Prostate gland (tissue), 2 donors: Measurements from ENCODE around the gene FGF12. TPM values are rescaled to one million over a fixed set of nuclear protein-coding genes. Genes with fewer than 3 reads are reported as not detected.

ENCODE experiments used
- DNase-seq: peaks from one replicate; pipeline ENCODE4 v3.0.0-alpha.2; 2019; ENCODE audit warnings: low spot score
- H3K27ac ChIP-seq, 2 donors: fragments of 200-600 bp; sonication (generic); 2 replicates each; pipeline ENCODE4 v1.5.1; 2017 to 2019
- H3K27me3 ChIP-seq: fragments of 200-600 bp; sonication (generic); replicated peaks from 2 replicates; pipeline ENCODE4 v1.5.1; 2019; ENCODE audit not compliant: insufficient read depth
- H3K36me3 ChIP-seq, 2 donors: fragments of 200-600 bp; sonication (generic); 1 replicate in 1 of 2; 2 replicates in 1 of 2; pipeline versions ENCODE4 v1.5.1 to v1.8.1; 2017 to 2019
- H3K4me1 ChIP-seq: fragments of 200-600 bp; sonication (generic); replicated peaks from 2 replicates; pipeline ENCODE4 v1.5.1; 2019
- H3K4me3 ChIP-seq, 2 donors: fragments of 200-600 bp; sonication (generic); 2 replicates each; pipeline ENCODE4 v1.5.1; 2017 to 2019
- H3K9me3 ChIP-seq: fragments of 200-600 bp; sonication (generic); 2 replicates; pipeline ENCODE4 v1.5.1; 2017
- POLR2A ChIP-seq: fragments of 450-650 bp; IDR thresholded peaks from one replicate; pipeline ENCODE4 v1.6.1; 2016; ENCODE audit warnings: antibody characterized with exemption, mild to moderate bottlenecking
- POLR2AphosphoS5 ChIP-seq: sonication (generic); formaldehyde crosslinking; IDR thresholded peaks from one replicate; pipeline ENCODE4 v1.6.1; 2017; ENCODE audit warnings: antibody characterized with exemption
- WGBS: methylation state at CpG from one replicate; pipeline ENCODE4 v1.1.5; 2018; 5-methylcytosine and 5-hydroxymethylcytosine counted together
- intact Hi-C: fragments of 100-400 bp; cut with DNase I; formaldehyde crosslinking; loops from one replicate; pipeline ENCODE4 v1.14.2; 2022
- total RNA-seq, 2 donors: library from RNA; depleted of rRNA; stranded (reverse); fragments of >200 nt; gene quantifications; one replicate each; pipeline ENCODE4 v1.1.0, GENCODE V29; 2016
- TF ChIP-seq, protein P1 (sequence below), 4 experiments: fragments of 200-600 bp in 2 of 4; fragments of 450-650 bp in 2 of 4; sonication (generic) in 2 of 4; IDR thresholded peaks; 1 replicate in 3 of 4; 2 replicates in 1 of 4; pipeline ENCODE4 v1.5.1; 2016 to 2019; ENCODE audit warnings: antibody characterized with exemption in 4 of 4, mild to moderate bottlenecking in 2 of 4, moderate library complexity in 2 of 4

The FGF12 gene
- total RNA-seq, 2 donors from 2014 or later: 2.4 to 5.7 TPM

DNA sequence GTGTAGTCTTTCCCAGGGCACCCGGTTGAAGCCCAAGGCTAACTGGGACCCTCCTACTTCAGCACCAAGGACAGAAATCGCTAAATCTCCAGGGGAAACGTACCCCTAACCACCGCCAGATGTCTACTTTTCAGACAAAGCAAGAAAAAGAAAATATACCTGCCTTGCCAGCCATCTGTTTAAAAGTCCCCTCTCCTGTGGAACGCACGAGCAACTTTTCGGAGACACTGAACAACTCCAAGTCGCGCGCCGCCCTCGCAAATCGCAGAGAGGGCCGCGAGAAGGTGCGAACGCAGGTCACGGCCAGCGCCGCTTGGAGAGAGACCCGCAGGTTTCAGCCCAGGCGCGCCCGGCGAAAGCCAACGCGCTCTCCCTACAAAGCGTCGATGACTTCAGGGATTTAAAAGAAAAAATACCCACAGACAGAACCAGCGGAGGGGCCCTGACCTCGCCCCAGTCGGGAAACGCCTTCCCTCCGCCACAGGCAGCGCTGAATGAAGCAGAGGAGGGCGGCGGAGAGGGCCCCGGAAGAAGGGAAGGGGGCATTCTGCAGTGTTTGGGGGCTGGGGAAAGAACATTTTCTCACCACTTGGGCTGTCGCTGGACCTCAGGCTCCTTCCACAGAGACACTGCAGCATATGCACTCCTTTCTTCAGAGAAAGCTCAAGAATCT lies 213.1 kb downstream of the FGF12 start:
- no peak for DNase-seq
- H3K4me1 ChIP-seq: no peaks in the 10 kb centered on the region
- no peak overlapping the region for H3K27ac ChIP-seq
- H3K27me3 ChIP-seq: peaks cover 5% of the 10 kb centered on the region
- intact Hi-C loops: no loop called here
- no peaks in the 10 kb centered on the region for H3K9me3 ChIP-seq
- H3K36me3 ChIP-seq: no peaks in the 10 kb centered on the region
- H3K4me3 ChIP-seq: peak overlapping the region; percentile 18 to 28
- 3% methylated on average over 39 of the region's 39 CpGs for WGBS
- TF ChIP-seq POLR2A: no peak
- TF ChIP-seq POLR2AphosphoS5: no peak
- TF ChIP-seq, protein P1, sequence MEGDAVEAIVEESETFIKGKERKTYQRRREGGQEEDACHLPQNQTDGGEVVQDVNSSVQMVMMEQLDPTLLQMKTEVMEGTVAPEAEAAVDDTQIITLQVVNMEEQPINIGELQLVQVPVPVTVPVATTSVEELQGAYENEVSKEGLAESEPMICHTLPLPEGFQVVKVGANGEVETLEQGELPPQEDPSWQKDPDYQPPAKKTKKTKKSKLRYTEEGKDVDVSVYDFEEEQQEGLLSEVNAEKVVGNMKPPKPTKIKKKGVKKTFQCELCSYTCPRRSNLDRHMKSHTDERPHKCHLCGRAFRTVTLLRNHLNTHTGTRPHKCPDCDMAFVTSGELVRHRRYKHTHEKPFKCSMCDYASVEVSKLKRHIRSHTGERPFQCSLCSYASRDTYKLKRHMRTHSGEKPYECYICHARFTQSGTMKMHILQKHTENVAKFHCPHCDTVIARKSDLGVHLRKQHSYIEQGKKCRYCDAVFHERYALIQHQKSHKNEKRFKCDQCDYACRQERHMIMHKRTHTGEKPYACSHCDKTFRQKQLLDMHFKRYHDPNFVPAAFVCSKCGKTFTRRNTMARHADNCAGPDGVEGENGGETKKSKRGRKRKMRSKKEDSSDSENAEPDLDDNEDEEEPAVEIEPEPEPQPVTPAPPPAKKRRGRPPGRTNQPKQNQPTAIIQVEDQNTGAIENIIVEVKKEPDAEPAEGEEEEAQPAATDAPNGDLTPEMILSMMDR (IDR thresholded peaks at IDR 0.05): no peak

DNA sequence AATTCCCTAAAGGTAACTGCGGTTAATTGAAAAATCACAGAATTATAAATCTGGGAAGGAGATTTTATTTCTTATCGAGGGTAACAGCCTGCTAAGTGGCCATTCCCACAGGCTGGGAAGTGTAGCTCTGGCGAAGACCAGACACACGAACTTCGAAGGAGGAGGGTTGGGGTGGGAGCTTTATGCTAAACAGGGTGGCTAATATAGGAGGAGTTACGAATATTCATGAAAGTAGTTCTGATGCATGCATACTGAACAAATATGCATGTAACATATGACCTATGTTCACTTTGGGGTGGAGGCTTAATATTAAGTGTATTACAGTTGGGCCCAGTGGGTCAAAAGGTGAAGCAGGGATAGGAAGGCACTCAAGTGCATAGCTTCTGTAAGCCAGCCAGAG lies 221.6 kb downstream of the FGF12 start:
- Histone ChIP-seq H3K36me3 (no peaks in the 10 kb centered on the region), H3K4me3 (no peak overlapping the region), H3K27ac (no peak overlapping the region), H3K27me3 (no peaks in the 10 kb centered on the region), H3K9me3 (no peaks in the 10 kb centered on the region), H3K4me1 (no peaks in the 10 kb centered on the region)
- no peak for TF ChIP-seq POLR2A
- TF ChIP-seq, protein P1 (IDR thresholded peaks at IDR 0.05): no peak
- TF ChIP-seq POLR2AphosphoS5: no peak
- WGBS: 71% methylated on average over 6 of the region's 6 CpGs
- intact Hi-C loops: no loop called here
- DNase-seq: no peak

DNA sequence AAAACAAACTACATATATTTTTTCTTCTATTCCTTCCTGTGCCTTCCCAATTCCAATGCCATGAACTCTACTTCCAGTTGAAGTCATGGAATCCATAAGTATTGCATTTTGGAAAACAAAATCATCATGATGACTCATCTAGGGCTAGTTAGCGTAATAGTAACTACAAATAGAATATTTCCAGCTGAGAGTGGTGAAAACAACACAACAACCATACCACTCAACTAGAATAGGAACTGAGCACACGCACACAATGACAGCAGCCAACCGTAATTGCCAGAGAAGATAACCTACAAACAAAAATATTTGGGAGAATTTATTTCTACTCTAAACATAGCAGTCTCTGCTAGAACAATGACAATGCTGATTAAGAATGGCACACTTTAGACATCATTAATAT lies 225.9 kb downstream of the FGF12 start:
- no peaks in the 10 kb centered on the region for H3K27me3 ChIP-seq
- no peak for DNase-seq
- intact Hi-C loops: no loop called here
- no peak overlapping the region for H3K4me3 ChIP-seq
- TF ChIP-seq, protein P1 (IDR thresholded peaks at IDR 0.05): no peak
- TF ChIP-seq POLR2A (no peak), POLR2AphosphoS5 (no peak)
- H3K36me3 ChIP-seq: no peaks in the 10 kb centered on the region
- no peak overlapping the region for H3K27ac ChIP-seq
- no peaks in the 10 kb centered on the region for H3K9me3 ChIP-seq
- WGBS: 94% methylated on average over 3 of the region's 3 CpGs
- H3K4me1 ChIP-seq: no peaks in the 10 kb centered on the region

DNA sequence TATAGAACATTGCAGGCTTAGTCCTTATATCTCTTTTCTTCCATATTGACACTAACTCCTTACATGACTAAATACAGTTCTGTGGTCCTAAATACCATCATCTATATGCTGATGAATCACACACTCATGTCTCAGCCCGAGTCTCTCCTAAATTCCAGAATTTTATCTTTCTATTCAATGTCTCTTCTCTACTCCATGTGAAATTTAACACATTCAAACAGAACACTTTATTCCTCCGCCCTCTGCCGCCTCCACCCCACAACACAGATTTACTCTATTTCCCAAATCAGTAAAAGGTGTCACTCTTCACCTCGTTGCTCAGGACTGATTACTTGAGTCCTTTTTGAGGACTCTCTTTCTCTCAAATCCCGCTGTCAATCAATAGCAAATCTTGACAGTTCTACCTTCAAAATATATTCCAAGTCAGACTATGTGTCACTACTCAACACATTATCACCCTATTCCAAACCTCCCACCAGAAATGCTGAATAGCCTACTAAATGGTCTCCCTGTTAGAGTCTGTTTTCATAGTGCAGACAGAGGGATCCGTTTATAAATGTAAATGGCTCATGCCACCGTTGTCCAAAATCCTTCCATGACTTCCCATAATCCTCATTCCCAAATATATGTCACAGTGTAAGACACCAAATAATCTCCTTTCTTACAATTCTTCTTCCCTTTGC lies 230.3 kb downstream of the FGF12 start:
- intact Hi-C loops: no loop called here
- Histone ChIP-seq H3K4me3 (no peak overlapping the region), H3K36me3 (no peaks in the 10 kb centered on the region), H3K9me3 (no peaks in the 10 kb centered on the region), H3K4me1 (no peaks in the 10 kb centered on the region), H3K27me3 (no peaks in the 10 kb centered on the region), H3K27ac (no peak overlapping the region)
- no peak for DNase-seq
- 64% methylated on average over 7 of the region's 7 CpGs for WGBS
- no peak for TF ChIP-seq POLR2A
- TF ChIP-seq POLR2AphosphoS5: no peak
- TF ChIP-seq, protein P1 (IDR thresholded peaks at IDR 0.05): no peak

DNA sequence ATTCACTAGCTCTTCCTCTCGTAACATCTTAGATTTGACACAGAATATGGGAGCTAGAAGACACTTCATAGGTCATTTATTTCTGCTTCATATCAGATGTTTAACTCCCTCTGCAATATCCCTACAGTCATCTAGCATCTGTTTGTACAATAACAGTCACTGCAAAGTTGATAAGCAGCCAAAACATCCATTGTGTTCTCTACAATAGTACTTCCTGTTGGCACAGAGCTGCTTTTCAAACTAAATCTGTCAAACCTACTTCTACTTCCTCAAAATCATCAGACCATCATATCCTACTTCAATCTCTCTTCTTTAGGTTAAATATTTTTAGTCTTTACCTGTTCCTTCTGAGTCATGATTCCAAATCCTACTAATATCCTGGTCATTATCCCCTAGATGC lies 233.2 kb downstream of the FGF12 start:
- intact Hi-C loops: no loop called here
- Histone ChIP-seq H3K4me3 (no peak overlapping the region), H3K27ac (no peak overlapping the region), H3K36me3 (no peaks in the 10 kb centered on the region), H3K4me1 (no peaks in the 10 kb centered on the region), H3K27me3 (no peaks in the 10 kb centered on the region), H3K9me3 (no peaks in the 10 kb centered on the region)
- TF ChIP-seq, protein P1 (IDR thresholded peaks at IDR 0.05): no peak
- TF ChIP-seq POLR2AphosphoS5: peak; percentile 44
- 14% methylated on average over 1 of the region's 1 CpG for WGBS
- DNase-seq: no peak
